Mesothelial cell of epicardium (in vitro differentiated cells): Measurements from ENCODE around the gene USP35. TPM values are rescaled to one million over a fixed set of nuclear protein-coding genes. Genes with fewer than 3 reads are reported as not detected.
"Not testable (repeated sequence)": the region's sequence is repeated elsewhere in the genome, so short reads cannot be mapped to it uniquely, and the experiment has no call there.

Experiments
- DNase-seq, 2 experiments: peaks; one replicate each; pipeline ENCODE4 v3.0.0; 2021; ENCODE audit warnings: low spot score in 2 of 2; ENCODE audit not compliant: unreplicated experiment in 2 of 2
- H3K27ac Mint-ChIP-seq: 2 replicates; pipeline ENCODE4 v1.8.0; 2021; ENCODE audit warnings: mixed read lengths
- H3K27me3 Mint-ChIP-seq: 2 replicates; pipeline ENCODE4 v1.8.0; 2021; ENCODE audit warnings: low read depth, mixed read lengths
- H3K36me3 Mint-ChIP-seq: 2 replicates; pipeline ENCODE4 v1.8.0; 2021; ENCODE audit warnings: mixed read lengths
- H3K4me1 Mint-ChIP-seq: 2 replicates; pipeline ENCODE4 v1.8.0; 2021; ENCODE audit warnings: mixed read lengths
- H3K4me3 Mint-ChIP-seq: 2 replicates; pipeline ENCODE4 v1.8.0; 2021; ENCODE audit warnings: mild to moderate bottlenecking, moderate library complexity, mixed read lengths
- H3K9me3 Mint-ChIP-seq: 2 replicates; pipeline ENCODE4 v1.8.0; 2021; ENCODE audit warnings: mixed read lengths
- total RNA-seq: library from RNA; stranded (reverse); gene quantifications from 3 replicates; pipeline ENCODE4 v1.2.1, GENCODE V29; 2021
- TF ChIP-seq, protein P1 (sequence below): fragments of 200-600 bp; sonication (generic); IDR thresholded peaks from one replicate; pipeline ENCODE4 v1.5.0; 2021; ENCODE audit warnings: antibody characterized with exemption; ENCODE audit not compliant: unreplicated experiment

Gene USP35
- total RNA-seq, 1 donor from 2014 or later, result 12.3 TPM

GRCh38 chr11:78229106-78229505 is 40.4 kb downstream of the USP35 start:
- no peak overlapping the region for H3K27ac Mint-ChIP-seq

DNA sequence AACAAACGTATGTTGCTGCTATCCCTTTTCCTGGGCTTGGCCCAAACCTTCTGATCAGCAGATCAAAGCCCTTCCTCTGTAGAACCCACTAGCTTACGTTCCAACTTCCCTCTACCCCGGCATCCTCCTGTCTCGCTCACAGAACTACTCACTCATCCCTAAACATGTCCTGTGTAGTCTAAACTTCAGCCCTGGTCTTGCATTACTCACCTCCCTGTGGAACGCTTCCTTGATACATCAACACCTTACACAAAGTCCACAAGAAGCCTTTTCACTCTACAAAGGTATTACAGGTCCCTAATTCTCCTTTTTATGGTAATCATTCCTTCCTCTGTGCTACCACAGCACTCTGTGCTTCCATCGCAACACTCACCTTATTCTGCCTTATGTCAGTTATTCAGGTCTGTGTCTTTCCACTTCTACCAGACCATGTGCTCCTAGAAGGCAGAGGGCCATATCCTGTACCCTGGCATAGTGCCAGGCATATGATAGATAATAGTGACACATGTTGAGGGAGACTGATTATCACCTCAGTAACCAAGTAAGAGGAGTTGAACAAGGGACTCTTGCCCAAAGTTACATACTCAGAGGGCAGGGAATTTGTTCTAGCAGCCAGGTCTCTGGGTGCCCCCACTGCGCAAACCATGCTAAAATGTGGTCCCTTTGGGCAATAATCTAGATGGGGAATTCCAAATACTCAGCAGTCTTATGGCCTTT is 41.6 kb downstream of the USP35 start:
- no peak for DNase-seq
- H3K36me3 Mint-ChIP-seq, result peaks cover 5% of the 10 kb centered on the region
- peaks cover 34% of the 10 kb centered on the region for H3K4me1 Mint-ChIP-seq

More at GRCh38 chr11:78229106-78229505, 40.4 kb downstream of the USP35 start:
- peaks cover 15% of the 10 kb centered on the region for H3K36me3 Mint-ChIP-seq
- H3K27me3 Mint-ChIP-seq, result no peaks in the 10 kb centered on the region
- no peak for DNase-seq
- peaks cover 32% of the 10 kb centered on the region for H3K4me1 Mint-ChIP-seq
- H3K4me3 Mint-ChIP-seq, result no peak overlapping the region
- TF ChIP-seq, protein P1, sequence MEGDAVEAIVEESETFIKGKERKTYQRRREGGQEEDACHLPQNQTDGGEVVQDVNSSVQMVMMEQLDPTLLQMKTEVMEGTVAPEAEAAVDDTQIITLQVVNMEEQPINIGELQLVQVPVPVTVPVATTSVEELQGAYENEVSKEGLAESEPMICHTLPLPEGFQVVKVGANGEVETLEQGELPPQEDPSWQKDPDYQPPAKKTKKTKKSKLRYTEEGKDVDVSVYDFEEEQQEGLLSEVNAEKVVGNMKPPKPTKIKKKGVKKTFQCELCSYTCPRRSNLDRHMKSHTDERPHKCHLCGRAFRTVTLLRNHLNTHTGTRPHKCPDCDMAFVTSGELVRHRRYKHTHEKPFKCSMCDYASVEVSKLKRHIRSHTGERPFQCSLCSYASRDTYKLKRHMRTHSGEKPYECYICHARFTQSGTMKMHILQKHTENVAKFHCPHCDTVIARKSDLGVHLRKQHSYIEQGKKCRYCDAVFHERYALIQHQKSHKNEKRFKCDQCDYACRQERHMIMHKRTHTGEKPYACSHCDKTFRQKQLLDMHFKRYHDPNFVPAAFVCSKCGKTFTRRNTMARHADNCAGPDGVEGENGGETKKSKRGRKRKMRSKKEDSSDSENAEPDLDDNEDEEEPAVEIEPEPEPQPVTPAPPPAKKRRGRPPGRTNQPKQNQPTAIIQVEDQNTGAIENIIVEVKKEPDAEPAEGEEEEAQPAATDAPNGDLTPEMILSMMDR, result no peak
- H3K9me3 Mint-ChIP-seq, result no peaks in the 10 kb centered on the region

GRCh38 chr11:78231962-78232501 is 43.3 kb downstream of the USP35 start:
- Mint-ChIP-seq H3K9me3 (peaks cover 13% of the 10 kb centered on the region), H3K27me3 (no peaks in the 10 kb centered on the region), H3K4me3 (no peak overlapping the region), H3K27ac (peak overlapping the region; percentile 57), H3K36me3 (peaks cover 15% of the 10 kb centered on the region), H3K4me1 (peaks cover 34% of the 10 kb centered on the region)
- TF ChIP-seq, protein P1, result no peak
- DNase-seq, result no peak

More for the DNA sequence above, 41.6 kb downstream of the USP35 start:
- Mint-ChIP-seq H3K27ac (peak overlapping the region; percentile 13), H3K9me3 (peaks cover under 1% of the 10 kb centered on the region), H3K4me3 (no peak overlapping the region), H3K27me3 (no peaks in the 10 kb centered on the region)
- TF ChIP-seq, protein P1, result no peak

- peaks cover 34% of the 10 kb centered on the region for H3K4me1 Mint-ChIP-seq
- H3K27me3 Mint-ChIP-seq, H3K4me3 Mint-ChIP-seq, DNase-seq: not testable (repeated sequence)
- peak overlapping the region; percentile 81 for H3K27ac Mint-ChIP-seq
- H3K9me3 Mint-ChIP-seq, result peaks cover 22% of the 10 kb centered on the region
- peaks cover 25% of the 10 kb centered on the region for H3K36me3 Mint-ChIP-seq
These were observed 44.3 kb downstream of the USP35 start for GRCh38 chr11:78233046-78233445.

DNA sequence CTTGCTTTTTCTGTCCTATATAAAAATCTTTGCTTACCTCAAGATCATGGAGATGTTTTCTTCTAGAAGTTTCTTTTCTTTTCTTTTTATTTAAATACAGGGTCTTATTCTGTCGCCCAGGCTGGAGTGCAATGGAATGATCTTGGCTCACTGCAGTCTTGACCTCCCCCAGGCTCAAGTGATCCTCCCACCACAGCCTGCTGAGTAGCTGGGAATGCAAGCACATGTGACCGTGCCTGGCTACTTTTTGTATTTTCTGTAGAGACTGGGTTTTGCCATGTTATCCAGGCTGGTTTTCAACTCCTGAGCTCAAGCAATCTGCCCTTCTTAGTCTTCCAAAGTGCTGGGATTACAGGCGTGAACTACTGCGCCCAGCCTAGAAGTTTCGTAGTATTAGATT is 45.3 kb downstream of the USP35 start:
- DNase-seq, result no peak
- TF ChIP-seq, protein P1, result no peak
- Mint-ChIP-seq H3K27me3 (no peaks in the 10 kb centered on the region), H3K4me3 (no peak overlapping the region), H3K4me1 (peaks cover 34% of the 10 kb centered on the region), H3K9me3 (peaks cover 28% of the 10 kb centered on the region), H3K27ac (peak overlapping the region; percentile 41), H3K36me3 (peaks cover 31% of the 10 kb centered on the region)

DNA sequence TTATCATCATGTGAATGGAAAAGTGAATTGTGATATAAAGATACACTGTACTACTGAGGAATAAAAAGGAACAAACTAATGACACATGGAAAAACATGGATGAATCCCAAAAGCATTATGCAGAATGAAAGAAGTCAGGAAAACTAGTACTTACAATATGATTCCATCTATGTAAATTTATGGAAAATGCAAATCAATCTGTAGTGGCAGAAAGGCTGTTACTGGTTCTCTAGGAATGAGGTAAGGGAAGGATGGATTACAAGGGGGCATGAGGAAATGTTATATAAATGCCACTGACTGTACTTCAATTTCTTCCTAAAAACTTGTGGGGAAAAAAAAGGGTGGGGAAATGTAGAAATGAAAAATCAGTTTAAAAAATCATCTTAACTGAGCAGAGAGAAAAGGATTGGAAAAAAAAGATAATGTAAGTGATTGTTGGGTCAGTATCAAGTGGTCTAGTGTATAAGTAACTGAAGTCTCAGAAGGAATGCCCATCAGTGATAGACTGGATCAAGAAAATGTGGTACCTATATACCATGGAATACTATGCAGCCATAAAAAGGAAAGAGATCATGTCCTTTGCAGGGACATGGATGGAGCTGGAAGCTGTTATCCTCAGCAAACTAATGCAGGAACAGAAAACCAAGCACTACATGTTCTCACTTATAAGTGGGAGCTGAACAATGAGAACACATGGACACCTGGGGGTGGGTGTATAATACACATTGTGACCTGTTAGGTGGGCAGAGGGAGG is 48.8 kb downstream of the USP35 start:
- peaks cover 48% of the 10 kb centered on the region for H3K36me3 Mint-ChIP-seq
- TF ChIP-seq, protein P1, result no peak

More for the DNA sequence above, 48.8 kb downstream of the USP35 start:
- Mint-ChIP-seq H3K4me3 (no peak overlapping the region), H3K9me3 (peaks cover 38% of the 10 kb centered on the region), H3K4me1 (peaks cover 16% of the 10 kb centered on the region), H3K27ac (no peak overlapping the region), H3K27me3 (no peaks in the 10 kb centered on the region)
- DNase-seq, result no peak
